Fibroblast of lung (primary cell): ENCODE results near the gene PRR22. TPM values are rescaled to one million over a fixed set of nuclear protein-coding genes. Genes with fewer than 3 reads are reported as not detected.

Experiments
- DNase-seq, 2 donors: peaks; one replicate each; pipeline versions ENCODE4 v3.0.0 to v3.0.0-alpha.2; 2010; ENCODE audit warnings: low read depth in 2 of 2
- H2AFZ ChIP-seq: 2 replicates; pipeline ENCODE4 v1.5.1; 2012; ENCODE audit warnings: low read length, control low read depth, inconsistent platforms
- H3K27ac ChIP-seq: 2 replicates; pipeline ENCODE4 v1.5.1; 2011; ENCODE audit warnings: low read length, control low read depth; ENCODE audit not compliant: insufficient read depth
- H3K27me3 ChIP-seq: 2 replicates; pipeline ENCODE4 v1.5.1; 2011; ENCODE audit warnings: mild to moderate bottlenecking, low read length; ENCODE audit not compliant: control insufficient read depth, insufficient read depth
- H3K36me3 ChIP-seq: 2 replicates; pipeline ENCODE4 v1.5.1; 2011; ENCODE audit warnings: low read length; ENCODE audit not compliant: control insufficient read depth, insufficient read depth
- H3K4me1 ChIP-seq: 2 replicates; pipeline ENCODE4 v1.5.1; 2011; ENCODE audit warnings: low read length; ENCODE audit not compliant: control insufficient read depth, insufficient read depth; ENCODE audit errors: extremely low read depth
- H3K4me2 ChIP-seq: 2 replicates; pipeline ENCODE4 v1.5.1; 2011; ENCODE audit warnings: low read length, control low read depth; ENCODE audit not compliant: insufficient read depth; ENCODE audit errors: extremely low read depth
- H3K4me3 ChIP-seq, 4 experiments: fragments of 200-600 bp in 1 of 4; sonication (generic) in 1 of 4; replicated peaks in 1 of 4; 2 replicates each; pipeline ENCODE4 v1.5.1; 2011 to 2016; ENCODE audit warnings: low read length in 4 of 4, low read depth in 3 of 4, mild to moderate bottlenecking in 3 of 4, control low read depth in 2 of 4, inconsistent platforms in 1 of 4, mixed read lengths in 1 of 4; ENCODE audit not compliant: insufficient read depth in 1 of 4; ENCODE audit errors: control extremely low read depth in 1 of 4
- H3K79me2 ChIP-seq: 2 replicates; pipeline ENCODE4 v1.5.1; 2012; ENCODE audit warnings: mild to moderate bottlenecking, low read length, inconsistent platforms; ENCODE audit not compliant: control insufficient read depth, insufficient read depth
- H3K9ac ChIP-seq: 2 replicates; pipeline ENCODE4 v1.5.1; 2011; ENCODE audit warnings: mild to moderate bottlenecking, low read length, control low read depth; ENCODE audit not compliant: insufficient read depth
- H3K9me3 ChIP-seq: 2 replicates; pipeline ENCODE4 v1.5.1; 2012; ENCODE audit warnings: low read depth, low read length; ENCODE audit not compliant: control insufficient read depth, insufficient read depth
- H4K20me1 ChIP-seq: 2 replicates; pipeline ENCODE4 v1.5.1; 2011; ENCODE audit warnings: low read length; ENCODE audit not compliant: control insufficient read depth, insufficient read depth; ENCODE audit errors: extremely low read depth
- CTCF ChIP-seq, 2 donors: IDR thresholded peaks in 1 of 2; conservative IDR thresholded peaks in 1 of 2; 1 replicate in 1 of 2; 2 replicates in 1 of 2; pipeline ENCODE4 v1.5.1; 2011 to 2012; ENCODE audit warnings: low read length in 2 of 2, control low read depth in 1 of 2, inconsistent platforms in 1 of 2, low read depth in 1 of 2, mild to moderate bottlenecking in 1 of 2
- EZH2 ChIP-seq: IDR thresholded peaks from 2 replicates; pipeline ENCODE4 v1.5.1; 2012; ENCODE audit warnings: low read length, control low read depth, mild to moderate bottlenecking; ENCODE audit errors: missing control alignments
- polyA plus RNA-seq, 2 donors: library from polyadenylated mRNA; depleted of rRNA in 1 of 2; stranded (reverse) in 1 of 2; unstranded in 1 of 2; fragments of >200 nt; gene quantifications; 2 replicates each; pipeline ENCODE4 v1.2.1, GENCODE V29; 2011 to 2012; ENCODE audit warnings: missing spikeins in 1 of 2
- total RNA-seq: library from RNA; depleted of rRNA; stranded (reverse); fragments of >200 nt; gene quantifications from 2 replicates; pipeline ENCODE4 v1.2.1, GENCODE V29; 2014

PRR22 gene
- total and polyA plus RNA-seq, 2 donors (not counting 1 experiment from before 2014, with no cell fraction given), result 0.15 to 0.17 TPM

DNA sequence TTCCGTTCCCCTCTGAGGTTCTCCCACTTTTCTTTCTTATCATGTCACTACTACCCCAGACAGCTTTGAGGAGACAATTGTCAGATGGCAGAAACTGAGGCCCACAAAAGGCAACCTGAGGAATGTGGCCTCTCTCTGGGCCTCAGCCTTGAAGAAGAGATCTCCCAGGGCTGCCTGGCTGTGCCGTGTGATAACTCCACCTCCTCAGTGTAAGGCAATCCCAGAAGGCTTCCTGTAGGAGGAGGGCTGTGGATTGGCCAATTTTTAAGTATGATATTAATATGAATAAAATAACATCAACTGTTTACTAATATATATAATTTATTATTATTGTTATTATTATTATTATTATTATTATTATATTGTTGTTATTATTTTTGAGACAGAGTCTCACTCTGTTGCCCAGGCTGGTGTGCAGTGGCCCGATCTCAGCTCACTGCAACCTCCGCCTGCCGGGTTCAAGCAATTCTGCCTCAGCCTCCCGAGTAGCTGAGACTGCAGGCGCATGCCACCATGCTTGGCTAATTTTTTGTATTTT, 10.9 kb upstream of the PRR22 start:
- Histone ChIP-seq H4K20me1 (no peaks in the 10 kb centered on the region), H3K4me3 (no peak overlapping the region), H3K27ac (no peak overlapping the region), H3K27me3 (peaks cover 5% of the 10 kb centered on the region), H3K36me3 (no peaks in the 10 kb centered on the region), H2AFZ (no peak overlapping the region), H3K9ac (no peak overlapping the region), H3K4me2 (no peak overlapping the region), H3K9me3 (no peaks in the 10 kb centered on the region), H3K79me2 (no peaks in the 10 kb centered on the region), H3K4me1 (no peaks in the 10 kb centered on the region)
- DNase-seq, result no peak
- no peak for TF ChIP-seq CTCF (conservative IDR thresholded peaks at IDR 0.05 in 1 of 2, IDR thresholded peaks at IDR 0.05 in 1 of 2; ENCODE audit: low read depth in 1 of 2, low read length in 2 of 2)
- no peak for TF ChIP-seq EZH2

DNA sequence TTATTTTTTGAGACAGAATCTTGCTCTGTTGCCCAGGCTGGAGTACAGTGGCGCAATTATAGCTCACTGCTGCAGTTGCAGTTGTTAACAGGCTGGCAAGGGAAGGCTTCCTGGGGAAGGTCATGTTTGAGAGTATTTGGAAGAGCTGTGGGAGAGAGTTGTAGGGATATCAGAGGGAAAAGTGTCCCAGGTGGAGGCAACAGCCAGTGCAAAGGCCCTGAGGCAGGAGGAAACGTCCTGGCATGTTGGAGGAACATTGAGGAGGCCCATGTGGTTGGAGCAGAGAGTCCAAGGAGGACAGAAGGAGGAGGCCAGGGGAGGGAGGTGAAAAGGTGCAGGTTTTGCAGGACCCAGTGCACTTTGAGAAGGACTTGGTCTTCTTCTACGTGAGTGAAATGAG, 8.6 kb upstream of the PRR22 start:
- Histone ChIP-seq H3K27ac (no peak overlapping the region), H4K20me1 (no peaks in the 10 kb centered on the region), H3K4me3 (no peak overlapping the region), H3K36me3 (peaks cover 14% of the 10 kb centered on the region), H3K9me3 (no peaks in the 10 kb centered on the region), H3K79me2 (peaks cover 6% of the 10 kb centered on the region), H3K4me2 (no peak overlapping the region), H3K9ac (no peak overlapping the region), H2AFZ (no peak overlapping the region), H3K27me3 (no peaks in the 10 kb centered on the region), H3K4me1 (peaks cover 4% of the 10 kb centered on the region)
- no peak for TF ChIP-seq CTCF (conservative IDR thresholded peaks at IDR 0.05 in 1 of 2, IDR thresholded peaks at IDR 0.05 in 1 of 2; ENCODE audit: low read depth in 1 of 2, low read length in 2 of 2)
- no peak for TF ChIP-seq EZH2
- DNase-seq, result no peak

DNA sequence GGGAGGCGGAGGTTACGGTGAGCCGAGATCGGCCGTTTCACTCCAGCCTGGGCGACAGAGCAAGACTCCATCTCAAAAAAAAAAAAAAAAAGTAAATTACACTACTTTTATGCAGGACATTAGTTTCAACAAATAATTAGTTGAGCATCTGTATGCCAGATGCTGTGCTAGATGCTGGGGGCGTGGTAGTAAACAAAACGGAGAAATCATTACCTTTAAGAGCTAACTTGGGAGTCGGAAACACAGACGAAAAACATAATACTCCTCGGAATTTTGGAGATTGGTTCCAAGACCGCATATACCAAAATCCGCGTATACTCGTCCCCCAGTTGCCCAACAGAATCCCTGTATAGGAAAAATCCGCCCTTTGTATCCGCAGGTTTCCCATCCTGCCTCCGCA, 7.7 kb upstream of the PRR22 start:
- Histone ChIP-seq H3K36me3 (peaks cover 22% of the 10 kb centered on the region), H3K9ac (no peak overlapping the region), H3K9me3 (no peaks in the 10 kb centered on the region), H3K4me3 (no peak overlapping the region), H2AFZ (no peak overlapping the region), H3K79me2 (peaks cover 6% of the 10 kb centered on the region), H3K4me1 (peaks cover 4% of the 10 kb centered on the region), H3K27me3 (no peaks in the 10 kb centered on the region), H4K20me1 (no peaks in the 10 kb centered on the region), H3K4me2 (no peak overlapping the region), H3K27ac (no peak overlapping the region)
- no peak for DNase-seq
- TF ChIP-seq CTCF (conservative IDR thresholded peaks at IDR 0.05 in 1 of 2, IDR thresholded peaks at IDR 0.05 in 1 of 2; ENCODE audit: low read depth in 1 of 2, low read length in 2 of 2) (no peak), EZH2 (no peak)
